Fibroblast of pulmonary artery (primary cell): ENCODE results near the gene NLRP9.

ENCODE experiments used
- DNase-seq: peaks from one replicate; pipeline ENCODE4 v3.0.0-alpha.2; 2010; ENCODE audit warnings: low read depth
- H3K4me3 ChIP-seq: replicated peaks from 2 replicates; pipeline ENCODE4 v1.5.1; 2011; ENCODE audit warnings: low read depth, mild to moderate bottlenecking, control low read depth, low read length, moderate library complexity
- CTCF ChIP-seq: IDR thresholded peaks from 2 replicates; pipeline ENCODE4 v1.5.1; 2011; ENCODE audit warnings: mild to moderate bottlenecking, control low read depth, low read length, inconsistent platforms; ENCODE audit errors: missing control alignments

NLRP9 gene

DNA sequence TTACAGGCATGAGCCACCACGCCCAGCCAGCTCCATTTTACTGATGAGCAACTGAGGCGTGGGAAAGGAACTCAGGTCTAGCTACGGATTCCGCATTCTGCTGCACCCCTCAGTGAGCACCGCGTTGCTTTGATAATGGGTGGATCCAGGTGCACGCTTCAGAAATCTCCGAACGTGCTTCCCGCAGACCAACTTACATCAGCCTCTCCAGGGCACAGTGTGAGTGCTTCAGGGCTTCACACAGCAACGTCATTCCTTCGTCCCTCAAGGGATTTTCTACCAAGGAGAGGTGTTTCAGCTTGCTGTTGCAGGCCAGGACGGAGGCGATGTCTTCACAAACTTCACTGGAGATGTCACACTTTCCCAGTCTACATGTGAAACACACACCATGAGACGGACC is 21.7 kb downstream of the NLRP9 start:
- DNase-seq, result no peak
- no peak overlapping the region for H3K4me3 ChIP-seq
- no peak for TF ChIP-seq CTCF

GRCh38 chr19:55712804-55713631 is 25.2 kb downstream of the NLRP9 start:
- DNase-seq, result no peak
- H3K4me3 ChIP-seq, result no peak overlapping the region
- TF ChIP-seq CTCF, result no peak

DNA sequence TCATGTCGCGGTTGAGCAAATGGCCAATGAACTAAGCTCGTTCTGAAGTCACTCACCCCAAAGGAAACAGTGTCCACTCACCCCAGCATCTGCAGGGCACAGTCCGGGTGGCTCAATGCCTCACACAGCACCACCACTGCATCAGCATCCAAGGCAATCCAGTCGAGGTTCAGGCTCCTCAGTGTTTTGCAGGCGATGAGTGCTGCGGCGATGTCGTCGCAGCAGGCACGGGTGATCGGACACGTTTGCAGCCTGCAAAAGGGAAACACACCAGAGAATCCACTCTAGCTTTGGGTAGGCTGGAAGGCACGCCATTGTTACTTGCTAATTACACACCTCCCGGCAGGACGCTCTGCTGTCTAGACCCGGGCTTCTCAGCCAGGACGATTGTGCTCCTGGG is 26.5 kb downstream of the NLRP9 start:
- DNase-seq, result no peak
- no peak overlapping the region for H3K4me3 ChIP-seq
- TF ChIP-seq CTCF, result no peak

- no peak for TF ChIP-seq CTCF
- no peak for DNase-seq
- H3K4me3 ChIP-seq, result no peak overlapping the region
Measured at GRCh38 chr19:55705972-55706371, 32.2 kb downstream of the NLRP9 start.

DNA sequence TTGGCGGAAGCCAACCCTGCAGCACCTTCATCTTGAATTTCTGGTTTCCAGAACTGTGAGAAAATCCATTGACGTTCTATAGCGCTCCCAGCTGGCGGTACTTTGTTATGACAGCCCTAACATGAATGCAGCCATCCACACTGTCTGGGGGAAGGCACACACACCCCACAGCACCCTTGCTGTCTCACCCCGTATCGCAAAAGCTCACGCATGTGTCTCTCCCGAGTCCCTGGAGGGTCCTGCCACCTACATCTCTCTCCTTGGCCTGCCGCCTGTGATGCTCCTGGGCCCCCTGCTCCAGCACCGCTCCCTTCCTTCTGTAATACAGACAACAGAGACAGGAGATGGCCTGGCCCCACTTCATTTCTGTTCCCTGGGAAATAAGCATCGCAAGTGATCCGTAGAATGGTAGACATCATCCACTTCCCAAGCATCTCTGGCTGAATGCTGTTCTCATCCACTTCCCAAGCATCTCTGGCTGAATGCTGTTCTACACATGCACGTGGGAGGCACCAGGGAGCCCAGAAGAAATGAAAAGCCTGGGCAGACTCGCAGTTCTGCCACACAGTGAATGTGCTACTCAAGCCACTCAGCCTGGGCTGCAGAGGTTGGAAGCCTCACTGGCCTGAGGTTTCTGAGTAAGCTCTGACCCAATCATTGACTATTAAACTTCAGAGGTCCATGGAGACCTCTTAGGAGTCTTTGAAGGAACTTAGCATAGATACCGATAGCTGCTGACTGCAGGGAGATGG is 33.5 kb downstream of the NLRP9 start:
- no peak for TF ChIP-seq CTCF
- H3K4me3 ChIP-seq, result no peak overlapping the region
- no peak for DNase-seq

DNA sequence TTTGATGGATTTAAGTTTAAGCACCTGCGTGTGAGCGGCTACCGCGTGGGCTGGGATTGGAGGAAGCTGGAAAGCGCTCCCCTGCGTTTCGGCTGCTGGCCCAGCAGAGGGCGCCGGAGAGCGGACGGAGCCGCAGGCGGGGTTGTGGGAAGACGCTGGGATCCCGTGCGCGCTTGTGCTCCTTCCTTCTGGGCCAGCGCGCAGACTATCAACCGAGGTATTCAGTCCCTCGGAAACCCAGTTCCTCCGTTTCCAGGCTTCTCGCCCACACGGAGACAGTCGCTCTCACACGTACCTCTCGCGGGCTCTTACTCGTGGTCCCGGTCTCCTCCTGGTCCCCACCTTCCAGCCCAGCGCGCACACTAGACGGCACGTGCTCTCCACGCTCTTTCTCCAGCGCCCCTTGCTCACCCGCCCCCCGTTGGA is 34.4 kb downstream of the NLRP9 start:
- no peak overlapping the region for H3K4me3 ChIP-seq
- DNase-seq, result peak; percentile 27
- peak; percentile 57 for TF ChIP-seq CTCF
